OCI-LY7 (cell line): Measurements from ENCODE around the gene RBM4. TPM values are rescaled to one million over a fixed set of nuclear protein-coding genes. Genes with fewer than 3 reads are reported as not detected.
"Not testable (repeated sequence)": the region's sequence is repeated elsewhere in the genome, so short reads cannot be mapped to it uniquely, and the experiment has no call there.

ENCODE experiments used
- BruUV-seq: library from RNA; stranded (reverse); fragments of 400-500 nt; replicated peaks from 2 replicates; lab custom pipeline; 2021; lab: Mats Ljungman, UMichigan
- CTCF ChIA-PET: fragments of 300-600 bp; sonication (Branson Sonifier 250); formaldehyde crosslinking; loops from one replicate; lab custom pipeline; 2022; ENCODE audit warnings: antibody characterized with exemption; ENCODE audit not compliant: unreplicated experiment; lab: Charles Lee
- POLR2A ChIA-PET: fragments of 300-600 bp; sonication (Branson Sonifier 250); formaldehyde crosslinking; loops from one replicate; lab custom pipeline; 2022; ENCODE audit warnings: antibody characterized with exemption; lab: Charles Lee
- DNase-seq: peaks from one replicate; pipeline ENCODE4 v3.0.0-alpha.2; 2015; ENCODE audit warnings: low spot score
- H2AFZ ChIP-seq: fragments of 200-600 bp; sonication (generic), shearing (Covaris generic); 2 replicates; pipeline ENCODE4 v1.6.1; 2014; ENCODE audit warnings: mild to moderate bottlenecking, antibody characterized with exemption, low read length, moderate library complexity
- H3K27ac ChIP-seq: fragments of 200-600 bp; sonication (generic); 2 replicates; pipeline ENCODE4 v1.5.1; 2014; ENCODE audit warnings: mixed run types, low read depth, mild to moderate bottlenecking, moderate library complexity, low read length, inconsistent platforms; ENCODE audit not compliant: poor library complexity, severe bottlenecking
- H3K36me3 ChIP-seq: fragments of 200-600 bp; sonication (generic); 2 replicates; pipeline ENCODE4 v1.6.1; 2014; ENCODE audit warnings: mild to moderate bottlenecking, antibody characterized with exemption, low read length, moderate library complexity, mixed read lengths; ENCODE audit not compliant: insufficient read depth
- H3K4me1 ChIP-seq: fragments of 200-600 bp; sonication (generic); 2 replicates; pipeline ENCODE4 v1.5.1; 2014; ENCODE audit warnings: mild to moderate bottlenecking, low read length; ENCODE audit not compliant: insufficient read depth, poor library complexity, severe bottlenecking
- H3K4me2 ChIP-seq: fragments of 200-600 bp; sonication (generic); 2 replicates; pipeline ENCODE4 v1.6.1; 2014; ENCODE audit warnings: mild to moderate bottlenecking, low read length
- H3K4me3 ChIP-seq: fragments of 200-600 bp; sonication (generic); 2 replicates; pipeline ENCODE4 v1.5.1; 2014; ENCODE audit warnings: mild to moderate bottlenecking, low read depth, low read length; ENCODE audit not compliant: poor library complexity, severe bottlenecking
- H3K79me2 ChIP-seq: fragments of 200-600 bp; sonication (generic); 2 replicates; pipeline ENCODE4 v1.6.1; 2016; ENCODE audit warnings: low read depth, mild to moderate bottlenecking, low read length, moderate library complexity, mixed read lengths; ENCODE audit not compliant: insufficient read depth
- H3K9me2 ChIP-seq: fragments of 200-600 bp; sonication (generic); 2 replicates; pipeline ENCODE4 v1.6.1; 2016; ENCODE audit warnings: mild to moderate bottlenecking, low read length, mixed read lengths; ENCODE audit not compliant: insufficient read depth
- H3K9me3 ChIP-seq: fragments of 200-600 bp; sonication (generic); 2 replicates; pipeline ENCODE4 v1.6.1; 2014; ENCODE audit warnings: mild to moderate bottlenecking, mixed run types, low read length, mixed read lengths
- H4K20me1 ChIP-seq: fragments of 200-600 bp; sonication (generic); 2 replicates; pipeline ENCODE4 v1.6.1; 2014; ENCODE audit warnings: mild to moderate bottlenecking, antibody characterized with exemption, low read length, moderate library complexity, mixed read lengths; ENCODE audit not compliant: insufficient read depth
- EZH2phosphoT487 ChIP-seq: fragments of 200-600 bp; sonication (generic); IDR thresholded peaks from 2 replicates; pipeline ENCODE4 v1.6.1; 2018; ENCODE audit warnings: low read depth, borderline replicate concordance, mild to moderate bottlenecking, mixed run types, antibody characterized with exemption, low read length, moderate library complexity, mixed read lengths
- intact Hi-C: fragments of 100-400 bp; cut with micrococcal nuclease; formaldehyde crosslinking; loops from one replicate; pipeline ENCODE4 v1.10.0; 2022; ENCODE audit not compliant: unreplicated experiment
- total RNA-seq, 2 experiments: library from RNA; depleted of rRNA in 1 of 2; stranded (reverse); fragments of >200 nt in 1 of 2; shearing (Covaris generic) in 1 of 2; gene quantifications; 2 replicates each; pipeline ENCODE4 v1.2.3, GENCODE V29; 2014 to 2022
- TF ChIP-seq, protein P1 (sequence below): fragments of 200-600 bp; sonication (generic); conservative IDR thresholded peaks from 2 replicates; pipeline ENCODE4 v1.5.1; 2014; ENCODE audit warnings: mild to moderate bottlenecking, antibody characterized with exemption, low read length, moderate library complexity, mixed read lengths

RBM4 gene
- total RNA-seq, 2 experiments from 2014 or later: 66.0 to 139 TPM

DNA sequence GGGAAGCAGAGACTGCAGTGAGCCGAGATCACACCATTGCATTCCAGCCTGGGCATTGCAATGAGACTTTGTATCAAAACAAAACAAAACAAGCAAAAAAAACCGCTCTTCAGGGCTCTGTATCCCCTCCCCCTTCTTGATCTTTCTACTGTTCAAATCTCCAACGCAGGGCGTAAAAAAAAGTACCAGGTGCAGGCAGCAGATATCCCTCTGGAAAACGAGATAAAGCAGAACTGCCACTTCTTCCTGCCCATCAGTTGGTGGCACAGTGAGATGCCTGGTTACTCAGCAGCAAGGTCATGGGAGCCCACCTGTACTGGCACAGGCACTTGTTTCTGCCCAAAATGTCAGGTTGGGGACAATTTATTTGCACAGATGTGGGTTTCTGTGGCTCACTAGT lies 34.3 kb upstream of the RBM4 start:
- Histone ChIP-seq H3K9me2 (no peaks in the 10 kb centered on the region), H3K27ac (no peak overlapping the region), H3K36me3 (peaks cover 27% of the 10 kb centered on the region), H4K20me1 (no peaks in the 10 kb centered on the region), H3K79me2 (no peaks in the 10 kb centered on the region), H3K4me3 (no peak overlapping the region), H2AFZ (no peak overlapping the region), H3K4me2 (no peak overlapping the region), H3K9me3 (no peaks in the 10 kb centered on the region), H3K4me1 (peaks cover 39% of the 10 kb centered on the region)
- TF ChIP-seq, protein P1, sequence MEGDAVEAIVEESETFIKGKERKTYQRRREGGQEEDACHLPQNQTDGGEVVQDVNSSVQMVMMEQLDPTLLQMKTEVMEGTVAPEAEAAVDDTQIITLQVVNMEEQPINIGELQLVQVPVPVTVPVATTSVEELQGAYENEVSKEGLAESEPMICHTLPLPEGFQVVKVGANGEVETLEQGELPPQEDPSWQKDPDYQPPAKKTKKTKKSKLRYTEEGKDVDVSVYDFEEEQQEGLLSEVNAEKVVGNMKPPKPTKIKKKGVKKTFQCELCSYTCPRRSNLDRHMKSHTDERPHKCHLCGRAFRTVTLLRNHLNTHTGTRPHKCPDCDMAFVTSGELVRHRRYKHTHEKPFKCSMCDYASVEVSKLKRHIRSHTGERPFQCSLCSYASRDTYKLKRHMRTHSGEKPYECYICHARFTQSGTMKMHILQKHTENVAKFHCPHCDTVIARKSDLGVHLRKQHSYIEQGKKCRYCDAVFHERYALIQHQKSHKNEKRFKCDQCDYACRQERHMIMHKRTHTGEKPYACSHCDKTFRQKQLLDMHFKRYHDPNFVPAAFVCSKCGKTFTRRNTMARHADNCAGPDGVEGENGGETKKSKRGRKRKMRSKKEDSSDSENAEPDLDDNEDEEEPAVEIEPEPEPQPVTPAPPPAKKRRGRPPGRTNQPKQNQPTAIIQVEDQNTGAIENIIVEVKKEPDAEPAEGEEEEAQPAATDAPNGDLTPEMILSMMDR: no peak
- no peak for TF ChIP-seq EZH2phosphoT487
- ChIA-PET CTCF (no interaction called here), POLR2A (no interaction called here)
- no peak for DNase-seq
- no TSS peak for BruUV-seq
- intact Hi-C loops: no loop called here

GRCh38 chr11:66606608-66607007 lies 31.9 kb upstream of the RBM4 start:
- H3K4me1 ChIP-seq: peaks cover 46% of the 10 kb centered on the region
- not testable (repeated sequence) for H3K4me2 ChIP-seq, H3K9me2 ChIP-seq

GRCh38 chr11:66607126-66607834 lies 31.2 kb upstream of the RBM4 start:
- TF ChIP-seq, protein P1: no peak
- no peak for TF ChIP-seq EZH2phosphoT487
- Histone ChIP-seq H3K27ac (peak overlapping the region; percentile 84), H2AFZ (no peak overlapping the region), H3K4me3 (no peak overlapping the region), H3K79me2 (peaks cover 4% of the 10 kb centered on the region; the same call in 1 of the 2 replicates), H4K20me1 (no peaks in the 10 kb centered on the region), H3K36me3 (peaks cover 10% of the 10 kb centered on the region), H3K9me2 (no peaks in the 10 kb centered on the region), H3K9me3 (no peaks in the 10 kb centered on the region), H3K4me1 (peaks cover 47% of the 10 kb centered on the region), H3K4me2 (no peak overlapping the region)
- no peak for DNase-seq
- ChIA-PET POLR2A (interaction anchor here (0.7 to 1.5 kb wide), 5 partner anchors 9 to 308 kb away, joined by 3 to 5 read pairs (median 3); partner anchors contain the start of genes RBM14 and ZDHHC24), CTCF (no interaction called here)
- intact Hi-C loops: no loop called here
- no TSS peak for BruUV-seq

More at GRCh38 chr11:66606608-66607007, 31.9 kb upstream of the RBM4 start:
- H3K79me2 ChIP-seq, H3K27ac ChIP-seq, CTCF ChIA-PET, H3K4me3 ChIP-seq, intact Hi-C loops, DNase-seq, H4K20me1 ChIP-seq, H3K9me3 ChIP-seq, BruUV-seq, H2AFZ ChIP-seq: not testable (repeated sequence)
- H3K36me3 ChIP-seq: peaks cover 10% of the 10 kb centered on the region
- POLR2A ChIA-PET: interaction anchor here (1.0 to 1.5 kb wide), 4 partner anchors 10 to 61 kb away, joined by 3 to 5 read pairs (median 3); partner anchors contain the start of genes RBM14 and ZDHHC24
